GM15510 (cell line): Measurements from ENCODE around the gene MCTP1.

Experiments
- POLR2A ChIP-seq: IDR thresholded peaks from 3 replicates; pipeline ENCODE4 v1.6.1; 2011; ENCODE audit warnings: borderline replicate concordance; ENCODE audit not compliant: insufficient read length; ENCODE audit errors: extremely low read depth

The MCTP1 gene

DNA sequence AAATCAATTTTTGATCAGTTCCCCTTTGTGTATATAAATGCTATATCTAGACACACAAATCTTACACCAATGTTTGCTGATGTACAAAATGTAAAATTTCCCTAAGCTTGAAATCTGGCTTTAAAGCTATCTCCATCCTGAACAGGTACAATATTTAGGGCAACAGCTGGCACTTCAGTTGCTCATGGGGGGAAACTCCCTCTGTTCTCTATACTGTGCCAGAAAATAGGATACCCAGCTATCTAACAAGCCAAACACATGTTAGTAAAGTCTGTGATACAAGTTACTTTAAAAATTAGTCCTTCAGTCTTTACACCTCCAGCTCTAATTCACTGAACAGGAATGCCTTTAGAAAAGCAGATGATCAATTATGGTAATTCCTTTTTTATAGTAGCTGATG is 474.6 kb downstream of the MCTP1 start:
- TF ChIP-seq POLR2A: no peak

GRCh38 chr5:94808497-94808896 is 476.4 kb downstream of the MCTP1 start:
- no peak for TF ChIP-seq POLR2A

GRCh38 chr5:94807985-94808384 is 476.9 kb downstream of the MCTP1 start:
- TF ChIP-seq POLR2A: no peak

- no peak for TF ChIP-seq POLR2A
Observed at GRCh38 chr5:94802450-94802849, 482.4 kb downstream of the MCTP1 start.

DNA sequence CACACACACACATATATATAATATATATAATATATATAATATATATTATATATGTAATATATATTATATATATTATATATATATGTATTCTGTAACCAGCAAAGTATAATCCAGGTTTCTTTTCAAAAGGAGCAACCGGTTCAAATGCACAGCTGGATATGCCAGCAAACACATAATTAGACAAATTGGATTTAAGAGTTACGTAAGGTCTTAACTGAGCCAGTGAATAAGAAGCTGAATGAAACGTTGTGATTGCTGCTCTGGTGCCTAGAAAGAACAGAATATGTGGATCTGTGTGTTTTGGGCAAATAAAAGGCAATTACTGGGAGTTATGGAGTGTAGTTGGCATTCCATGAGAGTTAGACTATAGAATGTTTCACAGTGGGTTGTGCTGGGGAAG is 488.3 kb downstream of the MCTP1 start:
- no peak for TF ChIP-seq POLR2A

- TF ChIP-seq POLR2A: no peak
Observed at GRCh38 chr5:94793816-94794198, 491.1 kb downstream of the MCTP1 start.

DNA sequence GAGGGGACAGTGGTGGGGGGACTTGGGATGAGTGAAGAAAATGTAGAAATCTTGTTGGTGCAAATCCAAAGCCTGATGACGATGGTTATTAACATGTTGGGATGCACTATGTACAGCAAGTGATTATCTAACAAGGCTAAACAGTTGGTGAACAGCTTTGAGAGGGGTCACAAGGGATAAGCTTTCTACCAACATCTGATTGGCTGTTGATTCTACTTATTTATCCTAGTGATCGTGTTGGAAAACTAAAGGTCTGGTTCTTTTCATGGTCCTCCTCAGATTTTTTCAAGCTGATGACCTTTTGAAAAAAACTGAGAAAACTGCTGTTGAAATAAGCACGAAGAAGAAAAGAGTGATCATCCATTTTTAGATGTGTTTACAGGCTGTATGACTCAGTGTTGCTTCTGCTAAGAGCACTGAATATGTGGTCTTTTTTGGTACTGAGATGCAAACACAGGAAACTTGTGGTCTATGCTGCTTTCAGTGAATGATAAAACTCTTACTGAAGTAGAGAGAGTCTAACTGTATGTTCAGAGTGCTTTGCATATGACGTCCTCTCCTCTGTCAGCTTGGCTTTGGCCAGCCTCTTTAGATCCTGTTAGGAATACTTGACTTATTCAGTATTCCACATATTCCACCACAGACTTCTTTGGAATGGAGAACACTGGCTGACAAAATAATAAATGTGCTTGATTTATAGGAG is 491.6 kb downstream of the MCTP1 start:
- no peak for TF ChIP-seq POLR2A

DNA sequence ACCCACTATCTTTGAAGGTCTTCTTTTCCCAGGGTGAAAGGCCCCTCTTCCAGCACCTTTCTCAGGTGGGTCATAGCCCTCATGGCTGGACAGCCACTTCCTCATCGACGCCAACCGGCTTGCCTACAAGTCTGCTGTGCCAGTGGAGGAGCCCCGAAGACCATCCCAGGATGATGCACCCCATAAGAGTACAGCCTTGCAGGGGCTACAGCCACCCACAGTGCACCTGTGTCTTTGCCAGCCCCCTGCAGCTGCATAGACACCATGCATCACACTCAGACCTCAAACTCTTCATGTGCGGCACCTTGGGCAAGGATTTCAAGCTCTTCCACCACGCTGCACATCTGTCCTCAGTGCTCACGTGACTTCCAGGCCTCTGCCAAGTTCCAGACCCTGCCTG is 493.1 kb downstream of the MCTP1 start:
- TF ChIP-seq POLR2A: no peak

DNA sequence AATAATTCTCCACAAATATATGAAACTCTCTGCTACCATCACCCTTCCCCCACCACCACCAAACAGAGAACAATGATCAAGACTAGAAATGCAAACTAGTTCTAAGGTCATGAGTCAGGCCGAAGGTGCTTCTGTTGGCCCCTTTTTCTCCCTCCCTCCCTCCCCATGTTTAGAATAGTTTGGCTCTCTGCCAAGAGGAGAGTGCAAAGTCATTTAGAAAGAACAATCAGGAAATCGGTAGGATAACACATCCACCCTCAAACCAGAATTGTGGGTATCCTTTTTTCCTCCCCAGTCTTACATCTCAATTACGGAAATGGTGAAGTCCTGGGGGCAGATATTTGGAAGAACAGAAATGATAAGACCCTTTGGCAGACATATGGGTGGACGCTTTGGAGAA is 496.4 kb downstream of the MCTP1 start:
- no peak for TF ChIP-seq POLR2A

- no peak for TF ChIP-seq POLR2A
Observed at GRCh38 chr5:94784536-94785505, 500.1 kb downstream of the MCTP1 start.

DNA sequence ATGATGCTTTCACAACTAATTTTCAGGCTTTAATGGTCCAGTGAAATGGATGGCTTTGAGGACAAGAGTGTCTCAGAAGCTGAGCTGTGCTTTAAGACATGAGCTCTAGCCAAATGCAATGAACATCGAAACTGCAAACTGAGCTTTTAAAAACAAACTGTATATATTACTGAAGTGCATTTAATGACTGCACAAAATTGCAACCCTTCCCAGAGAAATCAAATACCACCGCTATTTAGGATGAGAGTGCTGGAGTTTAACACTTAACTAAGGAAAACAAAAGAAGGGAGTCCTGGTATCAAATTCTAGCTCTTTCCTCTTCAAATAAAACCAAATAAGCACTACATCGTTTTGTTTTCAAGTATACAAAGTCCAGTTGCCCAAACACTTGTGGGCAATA is 502.5 kb downstream of the MCTP1 start:
- no peak for TF ChIP-seq POLR2A

GRCh38 chr5:94779684-94780083 is 505.2 kb downstream of the MCTP1 start:
- TF ChIP-seq POLR2A: no peak

GRCh38 chr5:94778732-94779131 is 506.2 kb downstream of the MCTP1 start:
- no peak for TF ChIP-seq POLR2A

DNA sequence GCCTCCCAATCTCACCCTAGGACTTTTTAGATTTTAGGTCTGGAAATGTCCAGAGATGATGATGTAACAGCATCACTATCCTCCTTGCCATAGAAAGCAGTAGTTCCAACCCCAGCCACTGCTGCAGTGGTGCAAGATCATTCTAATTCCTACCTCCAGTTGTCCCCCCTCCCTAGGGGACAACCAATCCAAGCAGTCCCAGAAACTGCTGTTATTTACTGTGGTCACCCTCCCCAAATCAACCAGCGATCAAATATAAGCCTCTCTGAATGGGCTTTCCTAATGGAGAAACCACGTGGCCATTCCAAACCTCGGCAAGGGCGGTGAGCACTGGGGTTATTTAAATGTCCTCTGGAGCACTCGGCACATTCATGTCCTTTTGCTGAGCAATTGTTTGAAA is 506.6 kb downstream of the MCTP1 start:
- TF ChIP-seq POLR2A: no peak

DNA sequence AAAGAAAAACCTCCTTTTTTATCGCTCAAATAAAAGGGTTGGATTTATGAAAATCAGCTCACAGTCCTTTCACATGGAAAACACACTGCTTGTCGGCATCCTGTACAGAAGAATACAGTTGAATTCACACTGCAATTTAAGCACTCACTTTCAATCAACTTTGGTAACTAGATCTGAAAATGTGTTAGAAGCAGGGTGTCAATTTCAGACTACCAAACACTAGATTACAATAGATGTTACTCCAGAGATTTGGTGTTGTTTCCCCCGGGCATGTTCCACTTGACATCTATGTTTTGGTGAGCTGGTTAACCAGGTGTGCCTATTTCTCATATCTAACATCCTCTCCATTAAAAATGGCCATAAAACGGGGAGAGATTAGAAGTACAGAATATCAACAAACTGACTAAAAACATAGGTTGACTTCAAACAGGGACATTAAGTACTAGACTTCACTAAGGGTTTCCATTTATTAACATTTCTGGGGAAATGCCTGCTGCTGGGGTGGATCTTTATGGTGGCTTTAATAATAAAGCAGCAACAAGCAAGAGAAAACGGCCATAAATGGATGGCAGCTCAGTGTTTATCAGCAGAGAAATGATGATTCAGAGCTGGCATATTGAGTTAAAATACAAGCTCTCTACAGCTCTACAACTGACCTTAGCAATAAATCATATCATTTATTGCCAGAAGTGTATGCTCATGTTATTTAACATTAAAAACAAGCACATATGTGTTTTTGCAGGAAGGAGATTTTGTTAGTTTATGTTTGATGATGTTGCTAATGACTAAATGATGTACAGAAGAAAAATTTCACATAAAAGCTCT is 507.6 kb downstream of the MCTP1 start:
- TF ChIP-seq POLR2A: no peak
